K562 (cell line): ENCODE measurements around the gene ZNF23. TPM values are rescaled to one million over a fixed set of nuclear protein-coding genes. Genes with fewer than 3 reads are reported as not detected.

Source experiments
- ARHGAP35 ChIP-seq: fragments of 450-650 bp; IDR thresholded peaks from 2 replicates; pipeline ENCODE4 v1.6.1; 2018; ENCODE audit not compliant: partially characterized antibody
- BCL6 ChIP-seq: fragments of 250-450 bp; sonication (Bioruptor Pico); IDR thresholded peaks from 2 replicates; pipeline ENCODE4 v1.4.0; 2020
- CBX2 ChIP-seq: fragments of 200-600 bp; sonication (generic); IDR thresholded peaks from one replicate; pipeline ENCODE4 v1.6.1; 2012; ENCODE audit warnings: mild to moderate bottlenecking, low read length, inconsistent platforms; ENCODE audit not compliant: insufficient read depth, poor library complexity, severe bottlenecking
- DMBX1 ChIP-seq: fragments of 250-450 bp; sonication (Bioruptor Pico); IDR thresholded peaks from 2 replicates; pipeline ENCODE4 v1.8.0; 2022; ENCODE audit warnings: inconsistent platforms, mild to moderate bottlenecking, moderate library complexity, borderline replicate concordance
- ETV5 ChIP-seq: sonication (generic); formaldehyde crosslinking; IDR thresholded peaks from 2 replicates; pipeline ENCODE4 v1.4.0; 2020; ENCODE audit warnings: low read depth, mild to moderate bottlenecking, missing genetic modification reagents
- LCOR ChIP-seq: sonication (generic); formaldehyde crosslinking; IDR thresholded peaks from 2 replicates; pipeline ENCODE4 v1.8.0; 2022; ENCODE audit warnings: mild to moderate bottlenecking, missing genetic modification reagents
- NR2C2 ChIP-seq, 2 experiments: fragments of 200-800 bp in 1 of 2; sonication (Bioruptor generic) in 1 of 2; sonication (generic) in 1 of 2; formaldehyde crosslinking in 1 of 2; IDR thresholded peaks; 2 replicates each; pipeline versions ENCODE4 v1.6.1 to v1.8.0; 2016 to 2022; ENCODE audit warnings: mild to moderate bottlenecking in 1 of 2, missing compliant biosample characterization in 1 of 2, missing genetic modification characterization in 1 of 2, missing genetic modification reagents in 1 of 2
- PHF8 ChIP-seq: fragments of 200-600 bp; sonication (generic); IDR thresholded peaks from 2 replicates; pipeline ENCODE4 v1.6.1; 2012; ENCODE audit warnings: mixed run types, mild to moderate bottlenecking, inconsistent platforms, low read length, moderate library complexity, borderline replicate concordance
- POLR3G ChIP-seq: IDR thresholded peaks from 2 replicates; pipeline ENCODE4 v1.6.1; 2011; ENCODE audit not compliant: insufficient read length, insufficient replicate concordance; ENCODE audit errors: extremely low read depth
- RFX5 ChIP-seq: IDR thresholded peaks from 2 replicates; pipeline ENCODE4 v1.6.1; 2011; ENCODE audit warnings: low read depth, mild to moderate bottlenecking, improper control_type of control experiment, low read length
- ZKSCAN8 ChIP-seq: fragments of 200-800 bp; sonication (Bioruptor generic); IDR thresholded peaks from 2 replicates; pipeline ENCODE4 v1.6.1; 2016; ENCODE audit warnings: missing genetic modification characterization, missing compliant biosample characterization
- ZNF785 ChIP-seq: fragments of 250-450 bp; sonication (Bioruptor Pico); IDR thresholded peaks from 2 replicates; pipeline ENCODE4 v1.4.0; 2020; ENCODE audit warnings: mild to moderate bottlenecking
- polyA plus RNA-seq, 8 experiments: library from polyadenylated mRNA; depleted of rRNA in 4 of 8; stranded (reverse) in 5 of 8; unstranded in 3 of 8; fragments of >200 nt; fragmentation: Nextera tagmentation in 2 of 8; fragmentation: Illumina TruSeq in 1 of 8; extraction: Ambion mirVana in 2 of 8; extraction: Trizol in 1 of 8; gene quantifications; 2 replicates each; pipeline versions ENCODE4 v1.2.1 to v1.2.3, GENCODE V29; 2011 to 2014; ENCODE audit warnings: inconsistent platforms in 1 of 8, missing spikeins in 1 of 8
- total RNA-seq, 7 experiments: library from RNA; depleted of rRNA in 6 of 7; stranded (reverse); fragments of >200 nt in 6 of 7; fragmentation: Illumina TruSeq in 2 of 7; extraction: Trizol in 2 of 7; gene quantifications; 2 replicates each; pipeline versions ENCODE4 v1.2.1 to v1.2.3, GENCODE V29; 2011 to 2021; ENCODE audit warnings: low replicate concordance in 1 of 7
- TF ChIP-seq, protein P1 (sequence below): sonication (generic); formaldehyde crosslinking; IDR thresholded peaks from 2 replicates; pipeline ENCODE4 v1.8.1; 2023; ENCODE audit warnings: missing genetic modification reagents, mild to moderate bottlenecking, borderline replicate concordance
- TF ChIP-seq, protein P2 (sequence below): fragments of 200-800 bp; sonication (Bioruptor generic); IDR thresholded peaks from 2 replicates; pipeline ENCODE4 v1.6.1; 2016; ENCODE audit warnings: missing genetic modification characterization, missing compliant biosample characterization
- TF ChIP-seq, protein P3 (sequence below): sonication (generic); formaldehyde crosslinking; IDR thresholded peaks from 2 replicates; pipeline ENCODE4 v1.8.0; 2023; ENCODE audit warnings: mild to moderate bottlenecking, missing genetic modification reagents

Gene ZNF23
- total and polyA plus RNA-seq, 9 of the 15 experiments (the other 6 are each of a cell fraction or from before 2014, with no cell fraction given): 4.7 to 13.4 (median 11.2) TPM

DNA sequence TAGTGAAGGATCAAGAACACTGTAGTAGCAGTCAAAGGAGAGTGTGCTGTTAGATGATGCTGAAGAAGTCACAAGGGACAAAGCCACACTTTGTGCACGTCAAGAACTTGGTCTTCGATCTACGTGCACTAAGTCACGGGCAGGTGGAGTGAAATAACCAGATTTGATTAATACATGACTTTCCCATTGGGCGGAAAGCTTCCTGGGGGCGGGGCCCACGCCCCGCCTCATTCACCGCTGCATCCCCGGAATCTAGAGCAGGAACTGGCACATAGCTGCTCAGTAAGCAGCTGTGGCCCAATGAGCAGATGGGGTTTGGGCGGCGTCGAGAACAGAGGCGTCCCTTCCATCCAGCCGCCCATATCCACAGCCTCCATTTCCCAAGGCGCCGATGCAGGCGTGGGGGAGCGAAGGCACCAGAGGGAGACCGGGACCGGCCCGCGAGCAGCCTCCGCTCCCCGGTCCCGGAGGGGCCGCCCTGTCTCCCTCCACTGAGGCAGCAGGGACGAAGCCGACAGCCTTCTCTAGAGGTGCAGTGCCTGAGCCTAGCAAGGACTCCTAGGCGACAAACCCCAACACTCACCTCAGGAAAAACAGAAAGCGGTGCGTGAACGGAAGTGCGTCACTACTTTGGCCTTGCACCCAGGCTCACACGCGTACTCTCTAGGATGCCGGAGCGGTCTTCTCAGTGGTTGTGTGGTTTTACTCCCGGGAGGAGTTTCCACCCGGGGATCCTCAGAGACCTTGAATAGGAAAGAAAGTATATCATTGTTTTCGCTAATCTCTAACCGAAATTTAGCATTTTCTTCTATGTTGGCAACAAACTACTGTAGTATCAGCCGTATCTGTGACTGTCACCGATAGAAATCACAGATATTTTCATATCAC lies 22.2 kb upstream of the ZNF23 start (continued):
- TF ChIP-seq, protein P1, sequence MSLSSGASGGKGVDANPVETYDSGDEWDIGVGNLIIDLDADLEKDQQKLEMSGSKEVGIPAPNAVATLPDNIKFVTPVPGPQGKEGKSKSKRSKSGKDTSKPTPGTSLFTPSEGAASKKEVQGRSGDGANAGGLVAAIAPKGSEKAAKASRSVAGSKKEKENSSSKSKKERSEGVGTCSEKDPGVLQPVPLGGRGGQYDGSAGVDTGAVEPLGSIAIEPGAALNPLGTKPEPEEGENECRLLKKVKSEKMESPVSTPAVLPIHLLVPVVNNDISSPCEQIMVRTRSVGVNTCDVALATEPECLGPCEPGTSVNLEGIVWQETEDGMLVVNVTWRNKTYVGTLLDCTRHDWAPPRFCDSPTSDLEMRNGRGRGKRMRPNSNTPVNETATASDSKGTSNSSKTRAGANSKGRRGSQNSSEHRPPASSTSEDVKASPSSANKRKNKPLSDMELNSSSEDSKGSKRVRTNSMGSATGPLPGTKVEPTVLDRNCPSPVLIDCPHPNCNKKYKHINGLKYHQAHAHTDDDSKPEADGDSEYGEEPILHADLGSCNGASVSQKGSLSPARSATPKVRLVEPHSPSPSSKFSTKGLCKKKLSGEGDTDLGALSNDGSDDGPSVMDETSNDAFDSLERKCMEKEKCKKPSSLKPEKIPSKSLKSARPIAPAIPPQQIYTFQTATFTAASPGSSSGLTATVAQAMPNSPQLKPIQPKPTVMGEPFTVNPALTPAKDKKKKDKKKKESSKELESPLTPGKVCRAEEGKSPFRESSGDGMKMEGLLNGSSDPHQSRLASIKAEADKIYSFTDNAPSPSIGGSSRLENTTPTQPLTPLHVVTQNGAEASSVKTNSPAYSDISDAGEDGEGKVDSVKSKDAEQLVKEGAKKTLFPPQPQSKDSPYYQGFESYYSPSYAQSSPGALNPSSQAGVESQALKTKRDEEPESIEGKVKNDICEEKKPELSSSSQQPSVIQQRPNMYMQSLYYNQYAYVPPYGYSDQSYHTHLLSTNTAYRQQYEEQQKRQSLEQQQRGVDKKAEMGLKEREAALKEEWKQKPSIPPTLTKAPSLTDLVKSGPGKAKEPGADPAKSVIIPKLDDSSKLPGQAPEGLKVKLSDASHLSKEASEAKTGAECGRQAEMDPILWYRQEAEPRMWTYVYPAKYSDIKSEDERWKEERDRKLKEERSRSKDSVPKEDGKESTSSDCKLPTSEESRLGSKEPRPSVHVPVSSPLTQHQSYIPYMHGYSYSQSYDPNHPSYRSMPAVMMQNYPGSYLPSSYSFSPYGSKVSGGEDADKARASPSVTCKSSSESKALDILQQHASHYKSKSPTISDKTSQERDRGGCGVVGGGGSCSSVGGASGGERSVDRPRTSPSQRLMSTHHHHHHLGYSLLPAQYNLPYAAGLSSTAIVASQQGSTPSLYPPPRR (CRISPR knock-in tag): no peak
- TF ChIP-seq LCOR (CRISPR knock-in tag): no peak
- no peak for TF ChIP-seq ZNF785 (CRISPR knock-in tag)
- no peak for TF ChIP-seq CBX2
- TF ChIP-seq NR2C2 (CRISPR knock-in tag; IDR thresholded peaks at IDR 0.05): no peak
- TF ChIP-seq NR2C2 (tag; IDR thresholded peaks at IDR 0.05): peak; percentile 92
- no peak for TF ChIP-seq BCL6 (CRISPR knock-in tag)
- TF ChIP-seq, protein P2, sequence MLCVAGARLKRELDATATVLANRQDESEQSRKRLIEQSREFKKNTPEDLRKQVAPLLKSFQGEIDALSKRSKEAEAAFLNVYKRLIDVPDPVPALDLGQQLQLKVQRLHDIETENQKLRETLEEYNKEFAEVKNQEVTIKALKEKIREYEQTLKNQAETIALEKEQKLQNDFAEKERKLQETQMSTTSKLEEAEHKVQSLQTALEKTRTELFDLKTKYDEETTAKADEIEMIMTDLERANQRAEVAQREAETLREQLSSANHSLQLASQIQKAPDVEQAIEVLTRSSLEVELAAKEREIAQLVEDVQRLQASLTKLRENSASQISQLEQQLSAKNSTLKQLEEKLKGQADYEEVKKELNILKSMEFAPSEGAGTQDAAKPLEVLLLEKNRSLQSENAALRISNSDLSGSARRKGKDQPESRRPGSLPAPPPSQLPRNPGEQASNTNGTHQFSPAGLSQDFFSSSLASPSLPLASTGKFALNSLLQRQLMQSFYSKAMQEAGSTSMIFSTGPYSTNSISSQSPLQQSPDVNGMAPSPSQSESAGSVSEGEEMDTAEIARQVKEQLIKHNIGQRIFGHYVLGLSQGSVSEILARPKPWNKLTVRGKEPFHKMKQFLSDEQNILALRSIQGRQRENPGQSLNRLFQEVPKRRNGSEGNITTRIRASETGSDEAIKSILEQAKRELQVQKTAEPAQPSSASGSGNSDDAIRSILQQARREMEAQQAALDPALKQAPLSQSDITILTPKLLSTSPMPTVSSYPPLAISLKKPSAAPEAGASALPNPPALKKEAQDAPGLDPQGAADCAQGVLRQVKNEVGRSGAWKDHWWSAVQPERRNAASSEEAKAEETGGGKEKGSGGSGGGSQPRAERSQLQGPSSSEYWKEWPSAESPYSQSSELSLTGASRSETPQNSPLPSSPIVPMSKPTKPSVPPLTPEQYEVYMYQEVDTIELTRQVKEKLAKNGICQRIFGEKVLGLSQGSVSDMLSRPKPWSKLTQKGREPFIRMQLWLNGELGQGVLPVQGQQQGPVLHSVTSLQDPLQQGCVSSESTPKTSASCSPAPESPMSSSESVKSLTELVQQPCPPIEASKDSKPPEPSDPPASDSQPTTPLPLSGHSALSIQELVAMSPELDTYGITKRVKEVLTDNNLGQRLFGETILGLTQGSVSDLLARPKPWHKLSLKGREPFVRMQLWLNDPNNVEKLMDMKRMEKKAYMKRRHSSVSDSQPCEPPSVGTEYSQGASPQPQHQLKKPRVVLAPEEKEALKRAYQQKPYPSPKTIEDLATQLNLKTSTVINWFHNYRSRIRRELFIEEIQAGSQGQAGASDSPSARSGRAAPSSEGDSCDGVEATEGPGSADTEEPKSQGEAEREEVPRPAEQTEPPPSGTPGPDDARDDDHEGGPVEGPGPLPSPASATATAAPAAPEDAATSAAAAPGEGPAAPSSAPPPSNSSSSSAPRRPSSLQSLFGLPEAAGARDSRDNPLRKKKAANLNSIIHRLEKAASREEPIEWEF (CRISPR knock-in tag): no peak
- TF ChIP-seq ARHGAP35: no peak
- TF ChIP-seq ETV5 (CRISPR knock-in tag): peak; percentile 50; the same call in 1 of the 2 replicates
- TF ChIP-seq POLR3G: no peak
- TF ChIP-seq DMBX1 (CRISPR knock-in tag): peak; percentile 27; the same call in 1 of the 2 replicates
- TF ChIP-seq ZKSCAN8 (CRISPR knock-in tag): no peak
- TF ChIP-seq, protein P3, sequence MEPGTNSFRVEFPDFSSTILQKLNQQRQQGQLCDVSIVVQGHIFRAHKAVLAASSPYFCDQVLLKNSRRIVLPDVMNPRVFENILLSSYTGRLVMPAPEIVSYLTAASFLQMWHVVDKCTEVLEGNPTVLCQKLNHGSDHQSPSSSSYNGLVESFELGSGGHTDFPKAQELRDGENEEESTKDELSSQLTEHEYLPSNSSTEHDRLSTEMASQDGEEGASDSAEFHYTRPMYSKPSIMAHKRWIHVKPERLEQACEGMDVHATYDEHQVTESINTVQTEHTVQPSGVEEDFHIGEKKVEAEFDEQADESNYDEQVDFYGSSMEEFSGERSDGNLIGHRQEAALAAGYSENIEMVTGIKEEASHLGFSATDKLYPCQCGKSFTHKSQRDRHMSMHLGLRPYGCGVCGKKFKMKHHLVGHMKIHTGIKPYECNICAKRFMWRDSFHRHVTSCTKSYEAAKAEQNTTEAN: no peak
- TF ChIP-seq RFX5: no peak
- peak; percentile 89; the same call in 1 of the 2 replicates for TF ChIP-seq PHF8
